NCI-H510A treated with DMSO at 0.1 percent for 48 hours (cell line): Measurements from ENCODE around the gene PCDHGC5.
A peak's percentile ranks its signal among the peaks of the same experiment; 100 is the strongest.

Experiments
- DNase-seq: peaks from one replicate; lab custom pipeline; 2025; lab: John Stamatoyannopoulos, UW

PCDHGC5 gene

GRCh38 chr5:141512911-141513626 is 24.2 kb downstream of the PCDHGC5 start:
- no peak for DNase-seq

DNA sequence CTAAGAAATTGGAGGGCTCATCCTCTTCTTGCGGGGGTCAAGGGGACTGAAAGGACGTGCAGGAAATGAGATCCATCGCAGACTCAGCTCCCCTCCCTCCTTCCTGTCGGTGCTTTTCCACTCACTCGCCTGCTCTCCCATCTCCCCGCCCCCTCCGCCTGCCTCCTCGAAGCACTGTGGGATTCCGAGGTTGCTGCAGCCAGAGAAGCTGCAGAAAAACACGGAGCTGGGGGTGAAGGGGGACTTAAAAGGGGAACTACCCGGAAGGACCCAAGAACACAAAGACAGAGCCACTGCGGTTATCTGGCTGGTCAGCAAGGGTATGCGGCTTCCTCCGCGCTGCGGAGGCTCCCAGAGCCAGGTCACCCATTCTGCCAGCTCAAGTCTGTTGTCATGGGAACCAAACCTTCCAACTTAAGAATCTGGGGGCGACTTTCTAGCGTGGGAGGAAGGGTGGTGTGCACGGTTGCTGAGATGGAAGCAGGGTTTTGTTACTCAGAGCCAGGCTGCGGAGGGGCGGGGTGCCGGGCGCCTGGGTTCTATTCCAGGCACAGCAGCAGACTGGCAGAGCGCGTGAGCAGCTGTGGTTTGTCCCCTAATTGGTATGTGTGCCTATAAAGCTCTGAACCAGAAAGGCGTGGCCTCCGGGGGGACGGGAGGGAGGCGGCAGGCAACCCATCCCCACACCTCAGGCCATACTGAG is 24.9 kb downstream of the PCDHGC5 start:
- DNase-seq: no peak

GRCh38 chr5:141514330-141515133 is 25.7 kb downstream of the PCDHGC5 start:
- DNase-seq: no peak

DNA sequence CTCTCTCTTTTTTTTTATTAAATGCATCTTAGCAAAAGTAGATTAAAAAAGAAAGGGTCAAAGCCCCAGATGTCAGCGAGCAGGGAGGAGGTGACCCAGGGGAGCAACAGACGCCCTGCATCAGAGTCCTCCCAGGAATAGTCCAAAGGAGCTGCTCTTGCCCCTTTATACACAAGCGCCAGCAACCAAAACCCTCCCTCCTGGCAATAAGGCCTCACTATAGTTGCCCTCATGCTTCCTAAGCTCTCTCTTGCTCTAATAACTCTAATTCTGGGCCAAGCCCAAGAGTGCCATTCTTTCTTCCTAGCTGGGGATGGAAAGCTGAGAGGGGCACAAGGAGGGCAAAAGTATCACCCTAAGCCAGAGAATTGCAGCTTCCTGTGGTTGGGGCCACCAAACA is 26.3 kb downstream of the PCDHGC5 start:
- DNase-seq: no peak

DNA sequence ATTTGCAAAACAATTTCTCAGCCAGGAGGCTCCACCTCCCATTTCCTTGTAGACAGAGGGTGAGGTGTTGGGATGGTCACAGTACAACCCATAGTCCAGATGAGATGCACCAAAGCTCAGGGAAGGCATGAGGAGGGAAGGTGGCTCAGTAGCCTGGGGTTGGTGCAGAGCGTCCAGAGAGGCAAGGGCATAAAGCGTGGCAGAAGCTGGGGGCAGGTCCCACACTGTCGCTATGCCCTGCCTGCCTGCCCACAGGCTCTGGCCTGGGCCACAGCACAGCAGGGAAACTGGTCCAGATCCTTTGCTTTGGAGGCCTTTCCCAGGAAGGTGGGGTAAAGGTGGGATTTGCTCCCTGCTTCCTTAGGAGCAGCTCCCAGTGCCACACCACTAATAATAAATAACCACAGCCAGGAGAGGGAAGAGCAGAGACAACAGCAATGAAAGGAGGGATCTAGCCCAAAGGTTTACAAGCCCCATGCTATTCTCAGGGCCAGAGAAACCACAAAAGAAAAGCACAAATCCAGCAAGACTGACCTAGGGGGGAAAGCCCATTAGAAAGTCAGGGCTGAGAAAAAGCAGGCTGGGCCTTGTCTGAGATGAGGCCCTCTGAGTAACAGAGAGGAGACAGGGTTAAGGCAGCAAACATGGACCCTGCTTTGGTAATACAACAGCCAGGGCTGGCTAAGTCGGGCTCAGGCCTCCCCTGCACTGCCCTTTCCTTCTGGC is 27.2 kb downstream of the PCDHGC5 start:
- DNase-seq: no peak

DNA sequence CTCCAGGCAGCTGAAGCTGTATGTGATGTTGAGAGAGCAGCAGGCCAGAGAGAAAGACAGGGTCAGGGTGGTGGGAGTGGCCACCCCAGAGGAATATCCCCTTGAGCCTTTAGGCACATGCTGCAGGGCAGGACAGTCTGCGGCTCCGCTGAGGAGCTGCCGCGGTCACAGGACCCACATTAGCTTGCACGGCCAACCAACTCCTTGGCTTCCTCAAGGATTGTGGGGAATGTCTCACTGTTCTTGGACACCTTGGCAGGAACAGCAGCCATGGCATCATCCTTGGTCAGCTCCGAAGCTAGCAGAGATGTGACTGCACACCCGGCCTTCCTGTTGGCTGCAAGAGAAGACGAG is 27.8 kb downstream of the PCDHGC5 start:
- no peak for DNase-seq

- no peak for DNase-seq
These were observed 28.4 kb downstream of the PCDHGC5 start for GRCh38 chr5:141517312-141517711.

DNA sequence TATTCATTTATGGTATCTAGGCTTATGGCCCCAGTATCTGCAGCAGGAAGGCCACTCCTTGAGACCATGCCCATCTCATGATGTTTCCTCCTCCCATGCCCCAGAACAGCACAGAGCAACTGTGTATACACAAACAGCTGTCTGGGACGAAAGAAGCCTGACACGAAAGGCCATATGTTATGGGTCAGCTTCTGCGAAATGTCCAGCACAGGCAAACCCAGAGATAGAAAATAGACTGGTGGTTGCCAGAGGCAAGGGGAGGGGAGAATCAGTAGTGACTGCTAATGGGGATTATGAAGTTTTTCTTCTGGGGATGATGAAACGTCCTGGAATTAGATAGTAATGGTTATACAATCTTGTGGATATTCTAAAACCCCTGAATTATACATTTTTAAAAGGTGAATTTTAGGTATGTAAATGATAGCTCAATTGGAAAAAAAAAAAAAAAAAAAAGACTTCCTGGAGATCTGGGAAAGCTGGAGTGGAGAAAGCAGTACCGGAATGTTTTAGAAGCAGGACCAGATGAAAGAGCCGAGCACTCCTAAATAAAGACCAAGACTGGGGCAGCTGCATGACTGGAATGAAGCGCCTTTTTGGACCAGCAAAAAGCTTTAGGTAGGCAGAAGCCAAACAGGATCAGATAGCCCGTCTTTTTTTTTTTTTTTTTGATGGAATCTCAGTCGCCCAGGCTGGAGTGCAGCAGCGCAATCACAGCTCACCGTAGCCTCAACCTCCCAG is 29.2 kb downstream of the PCDHGC5 start:
- no peak for DNase-seq

- DNase-seq: no peak
These were observed 29.7 kb downstream of the PCDHGC5 start for GRCh38 chr5:141518618-141519015.

GRCh38 chr5:141519605-141520565 is 31.0 kb downstream of the PCDHGC5 start:
- DNase-seq: no peak

- no peak for DNase-seq
These were observed 32.4 kb downstream of the PCDHGC5 start for GRCh38 chr5:141521244-141521781.

DNA sequence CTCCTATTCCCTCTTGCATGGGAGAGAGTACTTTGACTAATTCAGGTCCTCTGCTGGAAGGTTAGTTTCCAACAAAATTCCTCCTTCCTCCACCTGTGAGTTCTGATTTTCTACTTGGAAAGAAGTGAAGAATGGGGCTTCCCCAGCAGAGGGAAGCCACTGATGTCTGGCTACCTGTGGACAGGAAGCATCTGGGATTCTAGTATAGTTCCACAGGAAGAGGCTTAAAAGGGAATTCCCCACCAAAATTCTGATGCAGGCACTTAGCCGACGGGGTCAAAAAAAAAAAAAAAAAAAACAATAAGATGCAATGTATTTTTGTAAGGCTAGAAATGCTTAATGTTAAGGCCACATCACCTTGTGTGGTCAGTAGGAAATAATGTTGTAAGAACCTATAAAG is 33.4 kb downstream of the PCDHGC5 start:
- DNase-seq: no peak

DNA sequence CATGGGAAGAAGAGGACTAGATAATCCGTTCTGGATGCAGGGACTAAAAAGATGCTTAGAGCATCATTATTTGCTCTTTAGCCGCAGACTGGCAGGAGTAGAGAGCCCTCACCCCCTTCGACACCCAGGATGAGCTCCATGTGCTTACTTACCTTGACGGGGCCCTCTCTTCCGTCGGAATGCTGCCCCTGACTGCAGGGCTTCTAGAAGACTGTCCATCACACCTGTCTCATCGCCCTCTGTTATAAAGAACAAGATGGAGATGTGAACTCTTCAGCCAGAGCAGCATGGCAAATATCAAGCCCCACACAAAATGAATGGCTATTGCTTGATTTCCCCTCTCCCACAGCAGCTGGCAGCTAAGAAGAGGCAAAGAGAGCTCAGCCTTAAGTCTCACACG is 35.1 kb downstream of the PCDHGC5 start:
- no peak for DNase-seq

DNA sequence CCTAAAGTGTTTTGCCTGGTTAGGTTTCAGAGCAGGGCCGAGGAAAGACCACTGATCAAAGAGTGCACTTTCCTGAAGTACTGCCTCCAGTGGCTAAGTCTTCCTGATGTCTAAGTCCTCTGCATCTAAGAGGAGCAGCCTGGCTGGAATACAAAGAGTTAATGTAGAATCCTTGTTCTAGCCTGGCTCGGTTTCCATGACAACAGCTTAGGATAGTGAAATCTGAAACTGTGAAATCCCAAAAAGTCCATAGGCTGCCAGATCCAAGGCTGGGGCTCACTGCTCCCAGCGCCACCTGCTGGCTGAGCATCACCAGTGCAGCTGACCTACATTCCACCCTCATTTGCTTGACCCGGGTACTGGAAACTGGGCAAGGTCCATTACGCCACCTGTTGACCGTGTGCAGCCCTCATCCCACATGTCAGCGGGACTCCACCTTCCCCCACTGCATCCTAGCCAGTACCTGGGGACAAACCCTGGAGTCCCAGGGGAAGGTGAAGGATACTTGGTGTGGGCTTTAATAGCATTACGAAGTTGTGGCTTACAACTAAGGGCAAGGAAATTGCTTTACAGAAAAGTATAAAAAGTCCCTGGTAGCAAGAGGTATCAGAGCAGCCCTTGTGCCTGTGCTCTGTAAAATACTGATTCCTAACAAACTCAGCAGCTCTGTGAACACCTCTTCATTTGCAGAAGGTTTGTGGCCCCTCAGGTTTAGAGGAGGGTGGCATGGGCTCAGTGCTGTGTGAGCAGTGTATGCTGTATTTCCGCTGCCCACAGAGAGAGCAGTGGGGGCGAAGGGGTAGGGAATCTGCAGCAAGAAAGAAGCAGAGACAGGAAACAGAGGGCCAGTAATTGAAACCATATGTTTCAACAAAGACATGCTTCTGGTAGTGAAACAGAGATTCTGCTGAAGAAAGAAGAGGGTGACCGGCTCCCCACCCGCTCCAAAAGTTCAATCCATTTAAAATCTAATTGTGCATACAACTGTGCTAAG is 36.0 kb downstream of the PCDHGC5 start:
- peak; percentile 68 for DNase-seq

- DNase-seq: no peak
These were observed 36.8 kb downstream of the PCDHGC5 start for GRCh38 chr5:141525653-141526052.

- DNase-seq: no peak
These were observed 38.5 kb downstream of the PCDHGC5 start for GRCh38 chr5:141527426-141527825.

DNA sequence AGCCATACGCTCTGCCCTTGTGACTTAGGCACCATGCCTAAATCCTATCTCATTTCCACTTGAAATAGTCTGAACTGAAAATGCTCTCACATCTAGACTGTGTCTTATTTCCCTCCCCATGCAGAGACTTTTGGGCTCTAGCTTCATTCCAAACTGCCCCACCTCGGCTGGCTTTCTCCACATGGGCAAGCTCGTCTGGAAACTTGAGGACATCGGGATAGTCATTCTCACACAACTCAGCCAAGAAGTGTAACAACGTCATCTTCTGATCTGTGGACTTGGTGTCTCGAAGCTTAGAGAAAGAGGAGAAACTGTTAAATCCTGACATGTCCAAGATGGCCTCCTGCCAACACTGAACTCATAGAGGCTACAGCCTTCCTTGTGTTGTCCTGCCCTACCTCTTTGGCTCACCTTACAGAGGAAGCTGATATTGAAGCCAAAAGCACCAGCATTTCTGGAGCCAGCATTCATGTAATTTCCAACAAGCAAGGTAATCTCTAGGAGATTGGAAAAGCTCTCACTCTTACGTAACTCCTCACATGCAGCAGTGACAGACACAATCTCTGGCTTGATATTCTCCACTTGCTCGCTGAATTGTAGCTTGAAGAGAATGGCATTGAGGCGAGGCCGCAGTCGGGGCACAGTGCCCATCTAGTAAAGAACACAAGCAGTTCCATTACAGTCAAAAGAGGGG is 39.6 kb downstream of the PCDHGC5 start:
- DNase-seq: no peak

DNA sequence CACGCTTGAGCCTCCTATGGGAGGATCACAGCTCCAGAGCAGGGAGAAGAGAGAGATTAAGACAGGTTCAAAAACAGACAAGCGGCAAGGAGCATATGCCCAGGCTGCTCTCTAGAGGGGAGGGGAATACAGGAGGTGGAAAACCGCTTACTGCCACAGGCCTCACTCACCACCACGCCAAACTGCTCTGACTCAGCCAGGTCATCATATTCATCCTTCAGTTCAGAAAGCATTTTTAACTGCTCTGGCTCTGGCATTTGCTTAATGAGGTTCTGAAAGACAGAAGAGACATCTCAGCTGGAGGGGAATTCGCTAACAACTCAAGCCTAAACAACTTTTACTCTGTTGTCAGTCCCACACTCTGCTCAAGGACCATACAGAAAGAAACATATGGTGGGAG is 40.1 kb downstream of the PCDHGC5 start:
- no peak for DNase-seq
